Putamen (tissue), 1 donor: ENCODE results near the gene COX8A.

ENCODE experiments used
- DNase-seq: peaks from one replicate; pipeline ENCODE4 v3.0.0-alpha.2; 2016; ENCODE audit warnings: low spot score

COX8A gene

DNA sequence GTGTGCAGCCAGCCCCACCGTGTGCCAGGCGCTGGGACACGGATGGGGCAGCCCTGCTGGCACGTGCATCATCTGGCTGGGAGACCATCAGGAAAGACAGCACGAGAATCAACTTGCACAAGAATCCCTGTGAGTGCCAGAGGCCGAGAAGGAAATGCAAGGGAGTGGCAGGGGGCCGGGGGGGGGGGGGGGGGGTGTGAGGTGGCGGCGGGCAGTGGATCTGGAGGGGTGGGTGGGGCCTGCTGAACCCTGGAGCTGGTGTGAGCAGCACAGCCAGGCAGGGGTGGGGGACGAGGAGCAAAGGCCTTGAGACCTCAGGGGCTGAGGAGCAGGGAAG is 47.3 kb downstream of the COX8A start:
- DNase-seq: no peak

DNA sequence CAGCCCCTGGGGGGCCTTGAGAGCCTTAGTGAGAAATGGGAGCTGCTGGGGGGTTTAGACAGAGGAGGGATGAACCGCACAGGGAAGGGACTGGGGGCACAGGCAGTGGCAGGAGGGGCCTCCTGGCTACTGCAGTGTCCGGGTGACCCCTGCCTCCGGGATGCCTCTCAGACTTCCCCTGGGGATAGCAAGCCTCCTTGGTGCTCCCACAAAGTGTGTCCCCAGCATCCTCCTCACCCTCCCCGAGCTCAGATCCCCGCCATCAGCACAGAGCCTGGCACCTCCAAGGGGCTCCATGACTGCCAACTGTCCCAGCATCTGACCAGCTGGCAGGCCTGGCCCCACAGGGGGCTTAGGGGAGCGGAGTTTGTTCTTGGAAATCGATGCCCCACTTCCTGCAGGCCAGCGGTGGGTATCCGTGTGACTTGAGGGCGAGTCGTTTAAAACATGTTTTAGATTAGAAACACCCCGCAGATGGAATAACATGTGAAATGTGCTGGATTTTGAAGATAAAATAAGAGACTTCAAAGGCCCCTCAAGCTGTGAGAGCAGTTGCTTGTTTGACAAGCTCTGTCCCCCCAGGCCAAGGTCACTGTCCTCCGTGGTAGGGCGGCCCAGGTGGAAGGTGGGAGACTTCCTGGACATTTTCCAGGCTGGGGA is 47.8 kb downstream of the COX8A start:
- no peak for DNase-seq

DNA sequence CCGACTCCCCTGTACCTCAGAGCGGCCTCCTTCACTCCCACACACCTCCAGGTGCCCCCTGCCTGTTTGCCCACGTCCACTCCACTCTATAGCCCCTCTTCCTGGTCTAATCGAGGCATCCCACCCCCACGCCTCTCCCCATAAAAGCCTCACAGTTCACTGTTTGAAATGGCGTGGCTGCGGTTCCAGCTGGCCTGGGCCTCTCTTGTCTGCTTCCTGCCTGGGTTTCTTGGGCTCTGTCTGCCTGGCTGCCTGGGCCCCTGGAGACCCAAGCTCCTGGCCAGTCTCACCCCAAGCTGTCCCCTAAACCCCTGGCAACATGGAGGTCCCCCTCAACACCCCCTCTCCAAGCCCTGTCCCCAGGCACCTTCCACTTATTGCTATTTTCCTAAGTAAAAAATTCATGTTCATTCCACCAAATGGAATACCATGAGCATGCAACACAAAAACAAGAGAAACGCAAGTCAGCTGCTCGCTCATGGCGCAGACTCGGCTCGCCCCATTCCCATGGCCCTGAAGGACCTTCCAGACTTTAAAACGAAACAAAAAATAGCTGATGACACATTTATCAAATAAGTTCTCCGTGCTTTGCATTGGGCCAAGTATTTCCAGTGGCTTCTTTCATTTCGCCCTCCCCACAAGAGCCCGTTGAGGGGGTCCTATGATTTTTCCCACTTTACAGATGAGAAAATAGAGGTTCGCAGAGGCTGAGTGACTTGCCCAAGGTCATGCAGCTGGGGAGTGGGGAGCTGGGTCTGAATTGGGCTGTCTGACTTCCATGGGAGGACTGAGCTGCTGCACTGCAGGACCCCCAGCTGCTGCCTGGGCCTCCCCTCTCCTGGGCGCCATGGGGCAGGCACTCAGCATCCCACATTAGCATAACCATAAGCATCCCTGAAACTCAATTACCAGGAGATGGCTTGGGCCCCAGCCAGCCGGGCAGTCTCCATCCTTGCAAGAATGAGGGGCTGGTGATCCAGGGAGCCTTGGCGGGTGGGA is 49.6 kb downstream of the COX8A start:
- no peak for DNase-seq

DNA sequence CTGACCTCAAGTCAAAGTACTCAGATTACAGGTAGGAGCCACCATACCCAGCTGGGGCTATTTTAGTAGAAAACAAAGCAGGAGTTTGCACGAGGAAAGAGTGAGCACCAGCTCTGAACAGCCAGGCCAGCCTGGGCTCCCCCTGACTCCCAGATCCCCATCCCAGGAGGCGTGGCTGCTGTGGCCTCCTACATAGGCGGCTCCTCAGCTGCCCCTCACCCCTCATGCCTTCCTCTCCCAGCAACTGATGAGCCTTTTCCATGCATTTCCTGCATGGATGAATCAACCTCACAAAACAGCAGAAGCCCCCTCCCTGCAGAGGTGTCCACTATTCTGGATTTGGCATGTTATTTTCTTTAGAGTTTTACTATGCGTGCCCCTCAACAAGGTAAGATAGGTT is 50.8 kb downstream of the COX8A start:
- no peak for DNase-seq
